ENCODE measurements around the gene PRMT5.

GRCh38 chr14:22882529-22883172 is 46.5 kb downstream of the PRMT5 start:
- no peak for TF ChIP-seq CTCF (IDR thresholded peaks at IDR 0.05; ENCODE audit: extremely low read depth in 1 of 2, insufficient read depth in 1 of 2, low read depth in 1 of 2, low read length in 2 of 2)
- TF ChIP-seq GATA2 (IDR thresholded peaks at IDR 0.05; ENCODE audit: insufficient read depth, insufficient read length, low read depth, low read length), result no peak
- TF ChIP-seq MAX (IDR thresholded peaks at IDR 0.05; ENCODE audit: insufficient read depth, insufficient read length), result no peak
- TF ChIP-seq POLR2A (IDR thresholded peaks at IDR 0.05; ENCODE audit: low read depth, low read length), result no peak
- TF ChIP-seq EZH2 (IDR thresholded peaks at IDR 0.05; ENCODE audit: borderline replicate concordance, low read depth, low read length, severe bottlenecking), result no peak
- no peak for TF ChIP-seq MYC (IDR thresholded peaks at IDR 0.05; ENCODE audit: low read depth, low read length)
- TF ChIP-seq POLR2AphosphoS5 (IDR thresholded peaks at IDR 0.05; ENCODE audit: insufficient read depth, low read depth, low read length), result no peak
- TF ChIP-seq JUN (IDR thresholded peaks at IDR 0.05; ENCODE audit: borderline replicate concordance, insufficient read depth, insufficient read length, low read depth), result no peak

Measured in endothelial cell of umbilical vein (primary cell).